GM23248 (cell line): Measurements from ENCODE around the gene NDUFAF7. TPM values are rescaled to one million over a fixed set of nuclear protein-coding genes. Genes with fewer than 3 reads are reported as not detected.

Experiments
- DNase-seq: peaks from one replicate; pipeline ENCODE4 v3.0.0-alpha.2; 2015
- H2AFZ ChIP-seq: fragments of 200-600 bp; sonication (generic); 2 replicates; pipeline ENCODE4 v1.6.1; 2016; ENCODE audit warnings: antibody characterized with exemption
- H3F3A ChIP-seq: fragments of 200-600 bp; sonication (generic); 2 replicates; pipeline ENCODE4 v1.6.1; 2016; ENCODE audit warnings: mild to moderate bottlenecking, antibody characterized with exemption, mixed run types; ENCODE audit not compliant: insufficient read depth
- H3K27ac ChIP-seq: fragments of 200-600 bp; sonication (generic); 2 replicates; pipeline ENCODE4 v1.5.1; 2016; ENCODE audit warnings: mild to moderate bottlenecking
- H3K27me3 ChIP-seq: fragments of 200-600 bp; sonication (generic); replicated peaks from 2 replicates; pipeline ENCODE4 v1.6.1; 2016; ENCODE audit warnings: mild to moderate bottlenecking; ENCODE audit not compliant: insufficient read depth
- H3K36me3 ChIP-seq: fragments of 200-600 bp; sonication (generic); 2 replicates; pipeline ENCODE4 v1.6.1; 2016; ENCODE audit warnings: low read depth, mild to moderate bottlenecking
- H3K4me1 ChIP-seq: fragments of 200-600 bp; sonication (generic); 2 replicates; pipeline ENCODE4 v1.6.1; 2016; ENCODE audit warnings: mild to moderate bottlenecking; ENCODE audit not compliant: insufficient read depth
- H3K4me2 ChIP-seq: fragments of 200-600 bp; sonication (generic); one replicate; pipeline ENCODE4 v1.6.1; 2016; ENCODE audit warnings: mild to moderate bottlenecking; ENCODE audit not compliant: unreplicated experiment
- H3K4me3 ChIP-seq: fragments of 200-600 bp; sonication (generic); 2 replicates; pipeline ENCODE4 v1.5.1; 2016; ENCODE audit warnings: mild to moderate bottlenecking
- H3K79me2 ChIP-seq: fragments of 200-600 bp; sonication (generic); 2 replicates; pipeline ENCODE4 v1.6.1; 2016; ENCODE audit warnings: mild to moderate bottlenecking; ENCODE audit not compliant: insufficient read depth
- H3K9ac ChIP-seq: fragments of 200-600 bp; sonication (generic); 2 replicates; pipeline ENCODE4 v1.6.1; 2016; ENCODE audit warnings: mild to moderate bottlenecking
- H3K9me2 ChIP-seq: fragments of 200-600 bp; sonication (generic); 2 replicates; pipeline ENCODE4 v1.6.1; 2016; ENCODE audit warnings: mixed run types, mild to moderate bottlenecking, moderate library complexity; ENCODE audit not compliant: insufficient read depth
- H3K9me3 ChIP-seq: fragments of 200-600 bp; sonication (generic); one replicate; pipeline ENCODE4 v1.6.1; 2017; ENCODE audit warnings: low read depth
- H4K20me1 ChIP-seq: fragments of 200-600 bp; sonication (generic); 2 replicates; pipeline ENCODE4 v1.6.0; 2016; ENCODE audit not compliant: insufficient read depth
- EZH2 ChIP-seq: fragments of 200-600 bp; sonication (generic); IDR thresholded peaks from 2 replicates; pipeline ENCODE4 v1.6.1; 2018; ENCODE audit warnings: antibody characterized with exemption, mild to moderate bottlenecking; ENCODE audit not compliant: insufficient read depth, poor library complexity, severe bottlenecking
- EZH2phosphoT487 ChIP-seq: fragments of 200-600 bp; sonication (generic); IDR thresholded peaks from 2 replicates; pipeline ENCODE4 v1.6.1; 2018; ENCODE audit warnings: antibody characterized with exemption, moderate library complexity, mild to moderate bottlenecking, low read depth; ENCODE audit not compliant: insufficient read depth
- WGBS, 2 experiments: methylation state at CpG; one replicate each; pipeline ENCODE4 v1.1.6; 2015 to 2017; ENCODE audit warnings: low lambda C conversion rate in 2 of 2, low coverage in 1 of 2; ENCODE audit errors: missing lambda C conversion rate in 2 of 2; 5-methylcytosine and 5-hydroxymethylcytosine counted together
- in situ Hi-C: fragments of 300-500 bp; cut with MboI; formaldehyde crosslinking; loops from 2 replicates; pipeline ENCODE4 v1.15.0; 2020
- polyA plus RNA-seq: library from polyadenylated mRNA; unstranded; fragments of >200 nt; fragmentation: Nextera tagmentation; extraction: Ambion mirVana; gene quantifications from 2 replicates; pipeline ENCODE4 v1.2.1, GENCODE V29; 2016
- total RNA-seq: library from RNA; depleted of rRNA; stranded (reverse); fragments of >200 nt; shearing (Covaris generic); gene quantifications from 2 replicates; pipeline ENCODE4 v1.2.3, GENCODE V29; 2014

The NDUFAF7 gene
- total and polyA plus RNA-seq, 2 experiments from 2014 or later, result 14.8 to 16.4 TPM

GRCh38 chr2:37196320-37197195, 34.9 kb upstream of the NDUFAF7 start, which contains the start of gene CEBPZOS:
TSS of gene CEBPZOS (plus strand) at chr2:37196496. CDS start at chr2:37199705, 3,209 bp downstream.
- Histone ChIP-seq H3K4me1 (peaks cover 9% of the 10 kb centered on the region), H3K36me3 (peaks cover 10% of the 10 kb centered on the region), H3K79me2 (peaks cover 48% of the 10 kb centered on the region), H3K4me2 (peak within 1 kb of the TSS; percentile 91), H4K20me1 (no peaks in the 10 kb centered on the region), H3K9me3 (no peaks in the 10 kb centered on the region), H3K4me3 (peak within 1 kb of the TSS; percentile 81), H3K9ac (peak within 1 kb of the TSS; percentile 84), H2AFZ (peak within 1 kb of the TSS; percentile 97), H3F3A (peaks cover 15% of the 10 kb centered on the region), H3K27me3 (no peaks in the 10 kb centered on the region), H3K9me2 (no peaks in the 10 kb centered on the region), H3K27ac (peak within 1 kb of the TSS; percentile 75)
- TF ChIP-seq EZH2phosphoT487, result no peak
- TF ChIP-seq EZH2, result no peak
- 1 to 2% methylated on average over 53 to 72 of the region's 72 CpGs for WGBS, 2 experiments
- DNase-seq, result peak; percentile 89
- in situ Hi-C loops, result no loop called here

- H3K4me1 ChIP-seq, result peaks cover 9% of the 10 kb centered on the region
- H3K27me3 ChIP-seq, result no peaks in the 10 kb centered on the region
- H3K36me3 ChIP-seq, result peaks cover 29% of the 10 kb centered on the region
- TF ChIP-seq EZH2, result no peak
- TF ChIP-seq EZH2phosphoT487, result no peak
- peaks cover 66% of the 10 kb centered on the region for H3K79me2 ChIP-seq
- H3K4me2 ChIP-seq, result no peak overlapping the region
- H3K9me2 ChIP-seq, result no peaks in the 10 kb centered on the region
- WGBS, 2 experiments, result 98 to 99% methylated on average over 8 of the region's 8 CpGs
- in situ Hi-C loops, result no loop called here
- no peak overlapping the region for H3K27ac ChIP-seq
- H3K4me3 ChIP-seq, result no peak overlapping the region
- H3K9ac ChIP-seq, result no peak overlapping the region
- H3F3A ChIP-seq, result peaks cover 25% of the 10 kb centered on the region
- no peak overlapping the region for H2AFZ ChIP-seq
- DNase-seq, result no peak
- H4K20me1 ChIP-seq, result no peaks in the 10 kb centered on the region
- no peaks in the 10 kb centered on the region for H3K9me3 ChIP-seq
These were observed 32.8 kb upstream of the NDUFAF7 start for GRCh38 chr2:37198681-37199065.

GRCh38 chr2:37201208-37201607, 30.2 kb upstream of the NDUFAF7 start:
- Histone ChIP-seq H4K20me1 (no peaks in the 10 kb centered on the region), H3K9ac (no peak overlapping the region), H3K79me2 (peaks cover 91% of the 10 kb centered on the region), H3K27me3 (no peaks in the 10 kb centered on the region), H3K4me1 (peaks cover 9% of the 10 kb centered on the region), H2AFZ (no peak overlapping the region), H3K36me3 (peaks cover 49% of the 10 kb centered on the region), H3K4me3 (no peak overlapping the region), H3K4me2 (no peak overlapping the region), H3F3A (peaks cover 25% of the 10 kb centered on the region), H3K9me3 (no peaks in the 10 kb centered on the region), H3K27ac (0 out of 2 replicates have a peak overlapping the region, but pooled peaks have one; percentile 2), H3K9me2 (no peaks in the 10 kb centered on the region)
- TF ChIP-seq EZH2phosphoT487 (no peak), EZH2 (no peak)
- in situ Hi-C loops, result no loop called here
- WGBS, 2 experiments, result 54 to 64% methylated on average over 1 of the region's 1 CpG
- DNase-seq, result no peak

GRCh38 chr2:37201766-37202165, 29.7 kb upstream of the NDUFAF7 start:
- in situ Hi-C loops, result no loop called here

More at GRCh38 chr2:37201766-37202165, 29.7 kb upstream of the NDUFAF7 start:
- Histone ChIP-seq H3K27ac (no peak overlapping the region), H3K4me2 (no peak overlapping the region), H3K27me3 (no peaks in the 10 kb centered on the region), H3K9me2 (no peaks in the 10 kb centered on the region), H3K4me1 (peaks cover 9% of the 10 kb centered on the region), H3K9me3 (no peaks in the 10 kb centered on the region), H3K9ac (no peak overlapping the region), H4K20me1 (no peaks in the 10 kb centered on the region), H3K79me2 (peaks cover 96% of the 10 kb centered on the region), H3K36me3 (peaks cover 55% of the 10 kb centered on the region), H3F3A (peaks cover 25% of the 10 kb centered on the region), H3K4me3 (no peak overlapping the region), H2AFZ (no peak overlapping the region)
- no peak for DNase-seq
- 96 to 97% methylated on average over 1 of the region's 1 CpG for WGBS, 2 experiments
- TF ChIP-seq EZH2phosphoT487 (no peak), EZH2 (no peak)
